Fibroblast of lung (primary cell): ENCODE results near the gene SPATA6L.

Experiments used
- CTCF ChIP-seq, 2 donors: IDR thresholded peaks in 1 of 2; conservative IDR thresholded peaks in 1 of 2; 1 replicate in 1 of 2; 2 replicates in 1 of 2; pipeline ENCODE4 v1.5.1; 2011 to 2012; ENCODE audit warnings: low read length in 2 of 2, control low read depth in 1 of 2, inconsistent platforms in 1 of 2, low read depth in 1 of 2, mild to moderate bottlenecking in 1 of 2
- EZH2 ChIP-seq: IDR thresholded peaks from 2 replicates; pipeline ENCODE4 v1.5.1; 2012; ENCODE audit warnings: low read length, control low read depth, mild to moderate bottlenecking; ENCODE audit errors: missing control alignments

- TF ChIP-seq CTCF (conservative IDR thresholded peaks at IDR 0.05 in 1 of 2, IDR thresholded peaks at IDR 0.05 in 1 of 2; ENCODE audit: low read depth in 1 of 2, low read length in 2 of 2) (no peak), EZH2 (no peak)
Observed at GRCh38 chr9:4567601-4568000, 98.7 kb downstream of the SPATA6L start.
